ENCODE measurements around the gene NDUFS8. TPM values are rescaled to one million over a fixed set of nuclear protein-coding genes. Genes with fewer than 3 reads are reported as not detected.

Gene NDUFS8
- total and polyA plus RNA-seq, 2 experiments from 2014 or later: 111 to 286 TPM

GRCh38 chr11:68040957-68041591 is 10.6 kb downstream of the NDUFS8 start:
- DNase-seq (ENCODE audit: low spot score): no peak
- WGBS (ENCODE audit: low lambda C conversion rate, missing lambda C conversion rate): 92% methylated on average over 20 of the region's 23 CpGs
- peak overlapping the region; percentile 49 for H2AFZ ChIP-seq
- H3K4me2 ChIP-seq: peak overlapping the region; percentile 84
- H3K4me1 ChIP-seq (ENCODE audit: insufficient read depth): peaks cover 27% of the 10 kb centered on the region
- TF ChIP-seq EZH2phosphoT487 (IDR thresholded peaks at IDR 0.05; ENCODE audit: low read depth, severe bottlenecking, unreplicated experiment) (no peak), CTCF (IDR thresholded peaks at IDR 0.05; ENCODE audit: poor library complexity) (no peak), EZH2 (IDR thresholded peaks at IDR 0.05; ENCODE audit: borderline replicate concordance) (no peak)
- H3K79me2 ChIP-seq: peaks cover 7% of the 10 kb centered on the region
- no peaks in the 10 kb centered on the region for H3K36me3 ChIP-seq (replicated peaks; ENCODE audit: insufficient read depth, low read depth)
- no peak overlapping the region for H3K4me3 ChIP-seq
- H3K9me3 ChIP-seq (ENCODE audit: low read depth): no peaks in the 10 kb centered on the region
- H3K27me3 ChIP-seq: no peaks in the 10 kb centered on the region
- no peaks in the 10 kb centered on the region for H4K20me1 ChIP-seq (ENCODE audit: insufficient read depth, poor library complexity, severe bottlenecking)
- H3K27ac ChIP-seq: peak overlapping the region; percentile 34
- no peaks in the 10 kb centered on the region for H3K9me2 ChIP-seq (replicated peaks; ENCODE audit: insufficient read depth)

DNA sequence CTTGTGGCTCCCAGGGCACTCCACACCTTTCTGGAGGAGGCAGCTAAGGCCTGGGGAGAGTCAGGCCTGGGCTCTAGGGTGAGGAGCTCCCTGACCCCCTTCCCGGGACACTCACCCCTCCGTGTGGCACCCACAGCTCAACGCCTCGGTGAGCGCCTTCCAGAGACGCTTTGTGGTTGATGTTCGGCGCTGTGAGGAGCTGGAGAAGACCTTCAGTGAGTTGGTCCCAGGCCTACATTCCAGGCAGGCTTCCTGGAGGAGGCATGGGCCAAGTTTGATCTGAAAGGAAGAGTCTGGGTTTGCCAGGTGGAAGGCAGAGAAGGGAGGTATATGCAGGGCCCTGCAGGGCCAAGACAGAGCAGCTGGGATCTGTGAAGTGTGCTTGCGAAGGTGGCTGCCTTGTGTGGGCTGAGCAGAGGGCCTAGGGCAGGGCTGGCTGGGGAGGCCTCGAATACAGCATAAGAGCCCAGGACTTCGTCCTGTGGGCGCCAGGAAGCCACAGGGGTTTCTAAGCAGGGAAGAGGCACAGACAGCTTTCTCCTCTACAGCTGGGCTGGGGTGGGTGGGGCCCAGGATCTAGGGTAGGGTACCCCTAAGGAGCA is 11.2 kb downstream of the NDUFS8 start:
- Histone ChIP-seq H3K4me3 (no peak overlapping the region), H3K27me3 (no peaks in the 10 kb centered on the region), H3K4me1 (ENCODE audit: insufficient read depth) (peaks cover 27% of the 10 kb centered on the region), H2AFZ (no peak overlapping the region), H3K4me2 (no peak overlapping the region), H3K9me2 (replicated peaks; ENCODE audit: insufficient read depth) (no peaks in the 10 kb centered on the region), H3K27ac (no peak overlapping the region), H4K20me1 (ENCODE audit: insufficient read depth, poor library complexity, severe bottlenecking) (no peaks in the 10 kb centered on the region), H3K9me3 (ENCODE audit: low read depth) (no peaks in the 10 kb centered on the region), H3K79me2 (peaks cover 7% of the 10 kb centered on the region), H3K36me3 (replicated peaks; ENCODE audit: insufficient read depth, low read depth) (no peaks in the 10 kb centered on the region)
- WGBS (ENCODE audit: low lambda C conversion rate, missing lambda C conversion rate): 90% methylated on average over 12 of the region's 12 CpGs
- no peak for DNase-seq (ENCODE audit: low spot score)
- TF ChIP-seq EZH2phosphoT487 (IDR thresholded peaks at IDR 0.05; ENCODE audit: low read depth, severe bottlenecking, unreplicated experiment) (no peak), CTCF (IDR thresholded peaks at IDR 0.05; ENCODE audit: poor library complexity) (no peak), EZH2 (IDR thresholded peaks at IDR 0.05; ENCODE audit: borderline replicate concordance) (no peak)

- Histone ChIP-seq H3K4me2 (no peak overlapping the region), H3K9me3 (ENCODE audit: low read depth) (no peaks in the 10 kb centered on the region), H4K20me1 (ENCODE audit: insufficient read depth, poor library complexity, severe bottlenecking) (no peaks in the 10 kb centered on the region), H3K27me3 (no peaks in the 10 kb centered on the region), H3K27ac (no peak overlapping the region), H3K9me2 (replicated peaks; ENCODE audit: insufficient read depth) (no peaks in the 10 kb centered on the region), H2AFZ (no peak overlapping the region), H3K4me3 (no peak overlapping the region), H3K79me2 (peaks cover 7% of the 10 kb centered on the region), H3K4me1 (ENCODE audit: insufficient read depth) (peaks cover 27% of the 10 kb centered on the region), H3K36me3 (replicated peaks; ENCODE audit: insufficient read depth, low read depth) (no peaks in the 10 kb centered on the region)
- DNase-seq (ENCODE audit: low spot score): no peak
- WGBS (ENCODE audit: low lambda C conversion rate, missing lambda C conversion rate): 93% methylated on average over 23 of the region's 27 CpGs
- TF ChIP-seq EZH2 (IDR thresholded peaks at IDR 0.05; ENCODE audit: borderline replicate concordance) (no peak), EZH2phosphoT487 (IDR thresholded peaks at IDR 0.05; ENCODE audit: low read depth, severe bottlenecking, unreplicated experiment) (no peak), CTCF (IDR thresholded peaks at IDR 0.05; ENCODE audit: poor library complexity) (no peak)
Measured at GRCh38 chr11:68042219-68043028, 11.9 kb downstream of the NDUFS8 start.
